ENCODE results near the gene SERPINC1. TPM values are rescaled to one million over a fixed set of nuclear protein-coding genes. Genes with fewer than 3 reads are reported as not detected.
"Not testable (repeated sequence)": the region's sequence is repeated elsewhere in the genome, so short reads cannot be mapped to it uniquely, and the experiment has no call there.

The SERPINC1 gene
- total and polyA plus RNA-seq, 9 of the 15 experiments (the other 6 are each of a cell fraction or from before 2014, with no cell fraction given): 0.07 to 1.2 (median 0.50) TPM

DNA sequence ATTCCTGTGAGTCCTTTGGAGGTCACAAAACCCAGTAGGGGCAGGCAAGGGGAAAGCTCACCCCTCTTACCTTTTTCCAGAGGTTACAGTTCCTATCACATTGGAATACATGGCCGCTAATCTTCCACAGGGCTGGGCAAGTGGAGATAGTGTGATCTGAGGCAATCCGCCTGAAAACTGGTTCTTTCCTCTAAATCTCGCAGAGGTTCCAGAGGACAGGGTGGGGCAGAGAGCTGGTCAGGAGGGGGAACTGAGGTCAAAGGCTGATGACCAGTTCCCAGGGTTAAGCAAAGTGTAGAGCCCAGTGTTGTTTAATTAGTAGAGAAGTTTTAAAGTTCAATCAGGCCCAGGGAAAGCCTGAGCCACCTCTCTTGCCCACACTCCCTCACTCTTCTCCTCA is at the start of gene SERPINC1 (continued):
- no peak for TF ChIP-seq ZBTB17 (CRISPR knock-in tag; IDR thresholded peaks at IDR 0.05)
- TF ChIP-seq HNRNPUL1 (IDR thresholded peaks at IDR 0.05; ENCODE audit: low read length): no peak

DNA sequence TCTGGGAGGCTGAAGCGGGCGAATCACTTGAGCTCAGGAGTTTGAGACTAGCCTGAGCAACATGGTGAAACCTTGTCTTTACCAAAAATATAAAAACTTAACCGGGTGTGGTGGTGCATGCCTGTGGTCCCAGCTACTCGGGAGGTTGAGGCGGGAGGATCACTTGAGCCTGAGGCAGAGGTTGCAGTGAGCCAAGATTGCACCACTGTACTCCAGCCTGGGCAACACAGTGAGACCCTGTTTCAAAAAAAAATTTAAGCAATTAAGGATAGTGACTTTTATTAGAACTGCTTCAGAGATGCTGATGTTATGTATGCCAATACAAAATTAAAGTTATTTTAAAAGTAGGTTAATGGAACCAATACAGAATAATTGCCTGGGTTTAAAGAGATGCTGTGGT is 48.8 kb upstream of the SERPINC1 start:
- peaks cover 90% of the 10 kb centered on the region for H3K36me3 ChIP-seq (ENCODE audit: control insufficient read depth, insufficient read depth, low read length)
- POLR2A ChIA-PET: interaction anchor here (1.0 kb wide), 1 partner anchor 56 kb away, joined by 3 read pairs; the partner anchor contains the start of gene RC3H1
- 100% methylated on average over 5 of the region's 5 CpGs for WGBS (ENCODE audit: insufficient coverage, low coverage, missing lambda C conversion rate)

DNA sequence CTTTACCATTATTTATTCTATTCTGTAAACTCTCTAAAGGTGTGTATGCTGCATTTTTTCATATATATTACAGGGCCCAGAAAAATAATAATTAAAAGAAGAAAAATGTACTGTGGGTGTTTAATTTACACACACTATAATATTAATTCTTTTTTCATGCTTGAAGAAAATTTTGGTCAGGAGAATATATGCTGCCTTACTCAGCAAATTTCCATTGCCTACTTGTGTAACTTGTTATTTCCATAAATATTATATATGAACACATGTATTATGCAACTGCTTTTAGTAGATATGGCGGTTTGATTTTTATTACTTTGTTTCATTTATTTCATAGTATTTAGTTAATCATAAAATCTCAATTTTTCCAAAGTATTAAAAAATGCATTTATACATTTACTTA is 46.4 kb upstream of the SERPINC1 start:
- FAIRE-seq (no peak), DNase-seq (ENCODE audit: extremely low read depth in 1 of 4, low spot score in 3 of 4) (no peak), ATAC-seq (no peak)
- intact Hi-C loops (cut with micrococcal nuclease): loop anchor here (2.0 kb wide), 1 partner anchor 57 kb away; no protein-coding TSS in a partner anchor
- H3K27ac ChIP-seq (ENCODE audit: extremely low read depth, low read depth, low read length): no peak overlapping the region
- no peaks in the 10 kb centered on the region for H3K9me1 ChIP-seq (ENCODE audit: control insufficient read depth, insufficient read depth, low read length)
- no peaks in the 10 kb centered on the region for H4K20me1 ChIP-seq (replicated peaks; ENCODE audit: control insufficient read depth, insufficient read depth, low read length)
- peaks cover 90% of the 10 kb centered on the region for H3K36me3 ChIP-seq (ENCODE audit: control insufficient read depth, insufficient read depth, low read length)
- no peak overlapping the region for H3K9ac ChIP-seq (ENCODE audit: insufficient read depth in 1 of 2, low read depth in 2 of 2, low read length in 2 of 2)
- H3K4me1 ChIP-seq (replicated peaks in 1 of 2; ENCODE audit: control insufficient read depth in 2 of 2, insufficient read depth in 2 of 2, low read length in 2 of 2): no peaks in the 10 kb centered on the region
- H3K4me2 ChIP-seq (ENCODE audit: insufficient read depth, low read length): no peak overlapping the region
- CTCF ChIA-PET (ENCODE audit: low intra/inter-chr PET ratio): no interaction called here
- 80% methylated on average over 1 of the region's 1 CpG for WGBS (ENCODE audit: insufficient coverage, low coverage, missing lambda C conversion rate)
- H3K9me3 ChIP-seq (replicated peaks; ENCODE audit: control insufficient read depth, insufficient read depth, low read depth, low read length): no peaks in the 10 kb centered on the region
- BruUV-seq (replicated peaks): no TSS peak
- in situ Hi-C loops (cut with MboI): no loop called here
- H2AFZ ChIP-seq (ENCODE audit: low read depth, low read length): no peak overlapping the region
- no peak overlapping the region for H3K4me3 ChIP-seq
- POLR2A ChIA-PET: no interaction called here
- H3K27me3 ChIP-seq (ENCODE audit: control insufficient read depth in 2 of 2, insufficient read depth in 2 of 2, low read length in 2 of 2): no peaks in the 10 kb centered on the region
- H3K79me2 ChIP-seq (ENCODE audit: control insufficient read depth, insufficient read depth, low read length): no peaks in the 10 kb centered on the region
- TF ChIP-seq CC2D1A (IDR thresholded peaks at IDR 0.05) (no peak), EP400 (IDR thresholded peaks at IDR 0.05) (no peak), POLR2B (IDR thresholded peaks at IDR 0.05; ENCODE audit: low read depth, partially characterized antibody) (no peak), ZNF316 (IDR thresholded peaks at IDR 0.05) (peak; percentile 66; the same call in 1 of the 2 replicates), SRF (CRISPR knock-in tag; IDR thresholded peaks at IDR 0.05) (no peak), POLR2A (conservative IDR thresholded peaks at IDR 0.05) (no peak), HNRNPK (IDR thresholded peaks at IDR 0.05; ENCODE audit: low read depth, low read length, poor library complexity, severe bottlenecking) (no peak), NCOA2 (IDR thresholded peaks at IDR 0.05; ENCODE audit: partially characterized antibody in 2 of 2) (no peak), MYBL2 (IDR thresholded peaks at IDR 0.05; ENCODE audit: low read depth) (no peak), MYBL2 (CRISPR knock-in tag; IDR thresholded peaks at IDR 0.05; ENCODE audit: borderline replicate concordance) (no peak), ZNF830 (CRISPR knock-in tag; IDR thresholded peaks at IDR 0.05) (no peak), ZFPM2 (CRISPR knock-in tag; IDR thresholded peaks at IDR 0.05) (no peak), CREBBP (IDR thresholded peaks at IDR 0.05; ENCODE audit: low read depth, low read length) (no peak)
- TF ChIP-seq, protein P1, sequence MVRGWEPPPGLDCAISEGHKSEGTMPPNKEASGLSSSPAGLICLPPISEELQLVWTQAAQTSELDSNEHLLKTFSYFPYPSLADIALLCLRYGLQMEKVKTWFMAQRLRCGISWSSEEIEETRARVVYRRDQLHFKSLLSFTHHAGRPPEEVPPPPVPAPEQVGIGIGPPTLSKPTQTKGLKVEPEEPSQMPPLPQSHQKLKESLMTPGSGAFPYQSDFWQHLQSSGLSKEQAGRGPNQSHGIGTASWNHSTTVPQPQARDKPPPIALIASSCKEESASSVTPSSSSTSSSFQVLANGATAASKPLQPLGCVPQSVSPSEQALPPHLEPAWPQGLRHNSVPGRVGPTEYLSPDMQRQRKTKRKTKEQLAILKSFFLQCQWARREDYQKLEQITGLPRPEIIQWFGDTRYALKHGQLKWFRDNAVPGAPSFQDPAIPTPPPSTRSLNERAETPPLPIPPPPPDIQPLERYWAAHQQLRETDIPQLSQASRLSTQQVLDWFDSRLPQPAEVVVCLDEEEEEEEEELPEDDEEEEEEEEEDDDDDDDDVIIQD (CRISPR knock-in tag; IDR thresholded peaks at IDR 0.05): no peak

More for the DNA sequence above, 48.8 kb upstream of the SERPINC1 start:
- ATAC-seq; H3K4me1 ChIP-seq (replicated peaks in 1 of 2; ENCODE audit: control insufficient read depth in 2 of 2, insufficient read depth in 2 of 2, low read length in 2 of 2); H3K27ac ChIP-seq (ENCODE audit: extremely low read depth, low read depth, low read length); H3K27me3 ChIP-seq (ENCODE audit: control insufficient read depth in 2 of 2, insufficient read depth in 2 of 2, low read length in 2 of 2); BruUV-seq (replicated peaks); H4K20me1 ChIP-seq (replicated peaks; ENCODE audit: control insufficient read depth, insufficient read depth, low read length); H3K4me3 ChIP-seq; H3K4me2 ChIP-seq (ENCODE audit: insufficient read depth, low read length); CTCF ChIA-PET (ENCODE audit: low intra/inter-chr PET ratio); FAIRE-seq; in situ Hi-C loops (cut with MboI); DNase-seq (ENCODE audit: extremely low read depth in 1 of 4, low spot score in 3 of 4); H3K9ac ChIP-seq (ENCODE audit: insufficient read depth in 1 of 2, low read depth in 2 of 2, low read length in 2 of 2); intact Hi-C loops (cut with micrococcal nuclease); H3K9me3 ChIP-seq (replicated peaks; ENCODE audit: control insufficient read depth, insufficient read depth, low read depth, low read length); H2AFZ ChIP-seq (ENCODE audit: low read depth, low read length); H3K79me2 ChIP-seq (ENCODE audit: control insufficient read depth, insufficient read depth, low read length); H3K9me1 ChIP-seq (ENCODE audit: control insufficient read depth, insufficient read depth, low read length): not testable (repeated sequence)
- TF ChIP-seq ZNF121 (CRISPR knock-in tag; conservative IDR thresholded peaks at IDR 0.05): peak; percentile 64

Data from K562 (cell line).